Heart left ventricle (tissue), 16 donors: ENCODE results near the gene GNA15. TPM values are rescaled to one million over a fixed set of nuclear protein-coding genes. Genes with fewer than 3 reads are reported as not detected.

Source experiments
- ATAC-seq, 4 donors: fragments of 200-7000 bp; cut with Tn5 transposase; one replicate each; pipeline ENCODE4 v1.9.1; 2020 to 2022; ENCODE audit warnings: moderate library complexity in 4 of 4, mild to moderate bottlenecking in 3 of 4, moderate number of reproducible peaks in 1 of 4
- DNase-seq, 5 donors: peaks; one replicate each; pipeline ENCODE4 v3.0.0-alpha.2; 2020
- H3K27ac ChIP-seq, 12 donors: fragments of 200-600 bp; sonication (generic) in 4 of 12; one replicate each; pipeline versions ENCODE4 v1.5.0 to v1.8.0; 2016 to 2022; ENCODE audit warnings: mild to moderate bottlenecking in 2 of 12
- H3K27me3 ChIP-seq, 9 donors: fragments of 200-600 bp; sonication (generic) in 2 of 9; one replicate each; pipeline versions ENCODE4 v1.5.1 to v1.8.0; 2016 to 2022; ENCODE audit warnings: mild to moderate bottlenecking in 3 of 9
- H3K36me3 ChIP-seq, 9 donors: fragments of 200-600 bp; sonication (generic) in 2 of 9; one replicate each; pipeline versions ENCODE4 v1.5.0 to v1.8.0; 2018 to 2022; ENCODE audit warnings: mild to moderate bottlenecking in 2 of 9
- H3K4me1 ChIP-seq, 12 donors: fragments of 200-600 bp; sonication (generic) in 4 of 12; one replicate each; pipeline versions ENCODE4 v1.5.0 to v1.8.0; 2016 to 2022; ENCODE audit warnings: mild to moderate bottlenecking in 3 of 12
- H3K4me3 ChIP-seq, 12 donors: fragments of 200-600 bp; sonication (generic) in 4 of 12; one replicate each; pipeline versions ENCODE4 v1.5.0 to v1.8.0; 2017 to 2022; ENCODE audit warnings: mild to moderate bottlenecking in 9 of 12, moderate library complexity in 4 of 12
- H3K9me3 ChIP-seq, 12 donors: fragments of 200-600 bp; sonication (generic) in 4 of 12; one replicate each; pipeline versions ENCODE4 v1.5.0 to v1.8.0; 2016 to 2022; ENCODE audit warnings: mild to moderate bottlenecking in 1 of 12
- POLR2A ChIP-seq, 2 donors: fragments of 450-650 bp; IDR thresholded peaks; one replicate each; pipeline ENCODE4 v1.6.1; 2017; ENCODE audit warnings: antibody characterized with exemption in 2 of 2, mild to moderate bottlenecking in 2 of 2, moderate library complexity in 2 of 2
- WGBS, 4 donors: extraction: QIAGEN DNeasy Blood & Tissue Kit in 2 of 4; methylation state at CpG; one replicate each; pipeline versions ENCODE4 v1.1.5 to v1.1.7; 2013 to 2018; 5-methylcytosine and 5-hydroxymethylcytosine counted together
- intact Hi-C, 10 donors: fragments of 100-400 bp; cut with DNase I; formaldehyde crosslinking; loops; one replicate each; pipeline versions ENCODE4 v1.11.1 to v1.14.2; 2022
- polyA plus RNA-seq, 2 donors: library from polyadenylated mRNA; stranded (reverse); fragments of 200-250 nt; gene quantifications; one replicate each; pipeline ENCODE4 v1.2.3, GENCODE V29; 2013
- total RNA-seq, 9 donors: library from RNA; depleted of rRNA in 2 of 9; stranded (reverse); fragments of >200 nt in 2 of 9; fragmentation: NEBNext Ultra II Directional in 3 of 9; extraction: Animal tissue kit (Norgen Biotek cat#: 25700) in 3 of 9; gene quantifications; one replicate each; pipeline versions ENCODE4 v1.1.0 to v1.2.4, GENCODE V29; 2016 to 2023
- TF ChIP-seq, protein P1 (sequence below), 12 donors: fragments of 200-600 bp; sonication (generic) in 4 of 12; IDR thresholded peaks; one replicate each; pipeline versions ENCODE4 v1.5.0 to v1.8.0; 2018 to 2022; ENCODE audit warnings: antibody characterized with exemption in 12 of 12, mild to moderate bottlenecking in 5 of 12
- donor health status: ischemic (EF 13 %, LVEDD 7.1; RV severe dilation, severe dysfunction).
- donor health status: healthy with polysubstance abuse.
- donor health status: DM: no; HTN: yes; CAD: no.
- donor health status: DM: no; HTN: no; CAD: no.
- donor health status: ischemic (EF 25% LVEDD 6.9; RV normal size, moderate dysfunction).
- donor health status: ischemic (EF 25% LVEDD 5.7; RV mildly dilated, moderate dysfunction).
- donor health status: healthy.
- donor health status: DM: yes; HTN: yes; CAD: no.
- donor health status: ischemic (EF 35%, LVEDD 5.7; RV mildly dilated, moderate dysfunction).
- donor health status: nonischemic (EF 11% LVEDD 7.7; RV severe dilation, severe dysfunction).
- donor health status: DM: yes; HTN: yes; CAD: no.
- donor health status: PGD.
- donor health status: ischemic (EF 29% LVEDD 5.4; RV normal size, mild dysfunction).
- donor health status: nonischemic (EF 23%, LVEDD 6.1; RV moderate dilation, normal function).

Gene GNA15
- total and polyA plus RNA-seq, 11 donors, result 0.69 to 15.2 (median 1.7) TPM

DNA sequence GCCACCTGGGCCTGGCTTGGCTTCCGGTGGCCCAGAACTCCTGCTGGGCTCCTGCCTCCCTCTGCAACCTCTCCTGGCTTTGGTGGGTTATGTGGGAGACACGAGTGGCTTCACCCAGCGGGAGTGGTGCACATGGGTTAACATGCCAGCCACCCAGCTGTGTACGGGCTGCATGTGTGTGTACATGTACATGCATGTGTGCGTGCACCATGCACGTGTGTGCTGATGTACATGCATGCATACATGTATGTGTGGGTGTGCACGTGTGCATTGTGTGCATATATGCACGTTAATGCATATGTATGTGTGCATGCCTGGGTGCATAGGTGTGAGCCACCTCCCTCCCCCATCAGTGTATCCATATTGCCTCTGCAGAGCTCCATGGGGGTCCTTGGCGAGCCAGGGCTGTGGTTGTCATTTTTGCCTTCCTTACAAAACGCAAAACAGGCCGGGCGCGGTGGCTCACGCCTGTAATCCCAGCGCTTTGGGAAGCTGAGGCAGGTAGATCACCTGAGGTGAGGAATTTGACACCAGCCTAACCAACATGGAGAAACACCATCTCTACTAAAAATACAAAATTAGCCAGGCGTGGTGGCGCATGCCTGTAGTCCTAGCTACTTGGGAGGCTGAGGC, 29.2 kb upstream of the GNA15 start:
- TF ChIP-seq, protein P1, sequence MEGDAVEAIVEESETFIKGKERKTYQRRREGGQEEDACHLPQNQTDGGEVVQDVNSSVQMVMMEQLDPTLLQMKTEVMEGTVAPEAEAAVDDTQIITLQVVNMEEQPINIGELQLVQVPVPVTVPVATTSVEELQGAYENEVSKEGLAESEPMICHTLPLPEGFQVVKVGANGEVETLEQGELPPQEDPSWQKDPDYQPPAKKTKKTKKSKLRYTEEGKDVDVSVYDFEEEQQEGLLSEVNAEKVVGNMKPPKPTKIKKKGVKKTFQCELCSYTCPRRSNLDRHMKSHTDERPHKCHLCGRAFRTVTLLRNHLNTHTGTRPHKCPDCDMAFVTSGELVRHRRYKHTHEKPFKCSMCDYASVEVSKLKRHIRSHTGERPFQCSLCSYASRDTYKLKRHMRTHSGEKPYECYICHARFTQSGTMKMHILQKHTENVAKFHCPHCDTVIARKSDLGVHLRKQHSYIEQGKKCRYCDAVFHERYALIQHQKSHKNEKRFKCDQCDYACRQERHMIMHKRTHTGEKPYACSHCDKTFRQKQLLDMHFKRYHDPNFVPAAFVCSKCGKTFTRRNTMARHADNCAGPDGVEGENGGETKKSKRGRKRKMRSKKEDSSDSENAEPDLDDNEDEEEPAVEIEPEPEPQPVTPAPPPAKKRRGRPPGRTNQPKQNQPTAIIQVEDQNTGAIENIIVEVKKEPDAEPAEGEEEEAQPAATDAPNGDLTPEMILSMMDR (IDR thresholded peaks at IDR 0.05), result no peak
- TF ChIP-seq POLR2A (IDR thresholded peaks at IDR 0.05), result no peak
- Histone ChIP-seq H3K9me3 (no peaks in the 10 kb centered on the region), H3K36me3 (peaks cover 0 to 16% (median 6%) of the 10 kb centered on the region in 9 donors), H3K27me3 (no peaks in the 10 kb centered on the region), H3K27ac (no peak overlapping the region), H3K4me3 (no peak overlapping the region), H3K4me1 (peaks cover 4 to 69% (median 27%) of the 10 kb centered on the region in 12 donors)
- intact Hi-C loops, result loop anchor here in 7 of 10 donors (5.0 to 10.0 kb wide), 5 partner anchors 34 to 154 kb away; no protein-coding TSS in a partner anchor
- ATAC-seq, result no peak
- DNase-seq, result no peak
- 90 to 93% (median 90%) methylated on average over 13 to 17 of the region's 17 CpGs for WGBS, 4 donors

DNA sequence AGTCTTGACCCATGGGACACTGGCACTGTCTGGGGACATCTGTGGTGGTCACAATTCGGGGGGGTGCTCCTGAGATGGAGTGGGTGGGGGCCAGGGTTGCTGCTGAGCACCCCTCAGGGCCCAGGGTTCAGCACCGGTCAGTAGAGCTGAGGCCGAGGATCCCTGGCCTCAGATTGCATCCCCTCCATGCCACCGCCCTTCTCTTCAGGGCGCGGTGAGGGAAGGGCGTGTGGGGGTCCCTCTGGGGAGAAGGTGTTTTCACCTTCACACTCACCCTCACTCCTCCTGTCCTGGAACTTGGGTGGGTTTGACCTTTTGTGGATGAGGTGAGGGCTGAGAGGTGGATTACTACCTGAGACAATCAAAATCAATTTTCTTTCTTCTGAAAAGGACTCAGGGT, 28.2 kb upstream of the GNA15 start:
- no peak for ATAC-seq
- peak in 1 of 5 donors; percentile 14 for DNase-seq
- peaks cover 0 to 21% (median 6%) of the 10 kb centered on the region in 9 donors for H3K36me3 ChIP-seq
- intact Hi-C loops, result loop anchor here in 7 of 10 donors (5.0 to 10.0 kb wide), 5 partner anchors 35 to 155 kb away; no protein-coding TSS in a partner anchor
- H3K4me3 ChIP-seq, result no peak overlapping the region
- H3K9me3 ChIP-seq, result no peaks in the 10 kb centered on the region
- TF ChIP-seq, protein P1 (IDR thresholded peaks at IDR 0.05), result no peak
- TF ChIP-seq POLR2A (IDR thresholded peaks at IDR 0.05), result no peak
- H3K27me3 ChIP-seq, result no peaks in the 10 kb centered on the region
- WGBS, 4 donors, result 87 to 93% (median 91%) methylated on average over 6 to 7 of the region's 7 CpGs
- H3K4me1 ChIP-seq, result peaks cover 4 to 58% (median 24%) of the 10 kb centered on the region in 12 donors
- no peak overlapping the region for H3K27ac ChIP-seq

DNA sequence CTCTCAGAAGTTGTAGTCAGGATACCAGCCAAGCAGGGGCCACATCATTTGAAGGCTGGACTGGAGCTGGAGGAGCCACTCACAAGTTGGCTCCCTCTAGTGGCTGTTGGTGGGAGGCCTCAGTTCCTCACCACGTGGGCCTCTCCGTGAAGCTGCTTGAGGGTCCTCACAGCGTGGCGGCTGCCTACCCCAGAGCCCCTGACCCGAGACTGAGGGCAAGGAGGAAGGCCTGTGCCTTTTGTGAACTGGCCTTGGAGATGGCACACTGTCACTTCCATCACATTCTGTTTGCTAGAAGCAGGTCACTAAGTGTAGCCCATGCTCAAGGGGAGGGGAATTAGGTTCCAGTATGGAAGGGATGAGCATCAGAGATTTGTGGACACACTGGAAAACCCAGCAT, 27.1 kb upstream of the GNA15 start:
- intact Hi-C loops, result loop anchor here in 7 of 10 donors (5.0 to 10.0 kb wide), 5 partner anchors 36 to 156 kb away; no protein-coding TSS in a partner anchor
- 21 to 52% (median 51%) methylated on average over 3 to 5 of the region's 5 CpGs for WGBS, 4 donors

DNA sequence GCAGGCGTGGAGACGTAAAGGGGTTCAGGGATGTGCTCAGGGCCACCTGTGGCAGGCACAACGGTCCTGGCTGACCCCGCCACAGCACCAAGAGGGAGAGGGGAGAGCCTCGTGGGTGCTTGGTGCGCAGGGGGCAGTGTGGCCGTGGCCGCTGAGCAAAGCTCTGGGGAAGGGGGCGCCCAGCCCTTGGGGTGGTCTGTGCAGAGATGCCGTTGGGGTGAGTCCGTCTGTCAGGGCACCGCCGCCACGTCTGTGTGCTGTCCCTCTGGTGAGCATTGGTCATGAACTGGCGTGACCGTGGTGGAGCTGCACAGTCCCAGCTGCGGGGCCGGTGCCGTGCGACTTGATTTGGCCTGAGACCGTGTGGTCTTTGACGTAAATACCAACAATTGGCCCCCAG, 26.3 kb upstream of the GNA15 start:
- Histone ChIP-seq H3K4me3 (no peak overlapping the region), H3K4me1 (peaks cover 0 to 53% (median 18%) of the 10 kb centered on the region in 12 donors), H3K27me3 (no peaks in the 10 kb centered on the region), H3K36me3 (peaks cover 0 to 39% (median 20%) of the 10 kb centered on the region in 9 donors), H3K27ac (no peak overlapping the region), H3K9me3 (no peaks in the 10 kb centered on the region)
- DNase-seq (peak in 1 of 5 donors; percentile 21), ATAC-seq (no peak)
- TF ChIP-seq, protein P1 (IDR thresholded peaks at IDR 0.05), result no peak
- TF ChIP-seq POLR2A (IDR thresholded peaks at IDR 0.05), result no peak
- 91 to 94% (median 92%) methylated on average over 7 to 22 of the region's 22 CpGs for WGBS, 4 donors
- intact Hi-C loops, result loop anchor here in 7 of 10 donors (5.0 to 10.0 kb wide), 5 partner anchors 37 to 157 kb away; no protein-coding TSS in a partner anchor

More for the DNA sequence above, 27.1 kb upstream of the GNA15 start:
- no peak overlapping the region for H3K27ac ChIP-seq
- H3K27me3 ChIP-seq, result no peaks in the 10 kb centered on the region
- peaks cover 0 to 32% (median 15%) of the 10 kb centered on the region in 9 donors for H3K36me3 ChIP-seq
- ATAC-seq, result peak in 2 of 4 donors; percentile 34 to 50
- DNase-seq, result peak in 2 of 5 donors; percentile 61 to 69
- H3K4me3 ChIP-seq, result no peak overlapping the region
- H3K9me3 ChIP-seq, result no peaks in the 10 kb centered on the region
- TF ChIP-seq, protein P1 (IDR thresholded peaks at IDR 0.05), result peak; percentile 69 to 87 (median 78)
- no peak for TF ChIP-seq POLR2A (IDR thresholded peaks at IDR 0.05)
- H3K4me1 ChIP-seq, result peaks cover 1 to 53% (median 19%) of the 10 kb centered on the region in 12 donors
